Measurements from ENCODE around the gene LPCAT3. TPM values are rescaled to one million over a fixed set of nuclear protein-coding genes. Genes with fewer than 3 reads are reported as not detected.

Gene LPCAT3
- total RNA-seq, 4 donors from 2014 or later = 27.5 to 46.3 (median 32.7) TPM

DNA sequence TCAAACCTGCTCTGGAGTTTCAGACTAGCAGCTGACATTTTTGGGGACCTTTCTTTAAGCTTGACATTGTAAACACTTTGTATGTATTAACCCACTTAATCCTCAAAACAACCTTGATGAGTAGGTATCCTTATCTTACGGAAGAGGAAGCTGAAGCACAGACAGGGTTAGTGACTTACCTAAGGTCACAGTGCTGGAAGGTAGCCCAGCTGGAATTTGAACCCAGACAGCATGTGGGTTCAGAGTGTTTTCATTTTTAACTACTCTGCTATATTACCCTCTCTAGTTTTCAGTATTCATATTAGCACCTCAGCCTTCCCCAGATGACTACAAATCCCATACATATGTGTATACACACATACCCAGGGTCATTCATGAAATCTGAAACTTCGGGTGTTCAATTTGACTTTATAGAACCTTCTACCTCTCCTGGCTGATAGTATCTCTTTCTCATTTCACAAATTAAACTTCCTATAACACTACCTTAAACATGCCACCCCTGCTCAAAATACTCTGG lies 13.9 kb downstream of the LPCAT3 start:
- DNase-seq = no peak
- peaks cover 0 to 22% (median 0%) of the 10 kb centered on the region in 3 donors for H3K36me3 ChIP-seq
- no peak overlapping the region for H3K4me3 ChIP-seq
- H3K4me1 ChIP-seq = peaks cover 0 to 14% (median 5%) of the 10 kb centered on the region in 3 donors
- intact Hi-C loops (cut with DNase I) = no loop called here
- 87 to 97% methylated on average over 2 of the region's 2 CpGs for WGBS, 2 donors
- TF ChIP-seq, protein P1, sequence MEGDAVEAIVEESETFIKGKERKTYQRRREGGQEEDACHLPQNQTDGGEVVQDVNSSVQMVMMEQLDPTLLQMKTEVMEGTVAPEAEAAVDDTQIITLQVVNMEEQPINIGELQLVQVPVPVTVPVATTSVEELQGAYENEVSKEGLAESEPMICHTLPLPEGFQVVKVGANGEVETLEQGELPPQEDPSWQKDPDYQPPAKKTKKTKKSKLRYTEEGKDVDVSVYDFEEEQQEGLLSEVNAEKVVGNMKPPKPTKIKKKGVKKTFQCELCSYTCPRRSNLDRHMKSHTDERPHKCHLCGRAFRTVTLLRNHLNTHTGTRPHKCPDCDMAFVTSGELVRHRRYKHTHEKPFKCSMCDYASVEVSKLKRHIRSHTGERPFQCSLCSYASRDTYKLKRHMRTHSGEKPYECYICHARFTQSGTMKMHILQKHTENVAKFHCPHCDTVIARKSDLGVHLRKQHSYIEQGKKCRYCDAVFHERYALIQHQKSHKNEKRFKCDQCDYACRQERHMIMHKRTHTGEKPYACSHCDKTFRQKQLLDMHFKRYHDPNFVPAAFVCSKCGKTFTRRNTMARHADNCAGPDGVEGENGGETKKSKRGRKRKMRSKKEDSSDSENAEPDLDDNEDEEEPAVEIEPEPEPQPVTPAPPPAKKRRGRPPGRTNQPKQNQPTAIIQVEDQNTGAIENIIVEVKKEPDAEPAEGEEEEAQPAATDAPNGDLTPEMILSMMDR (IDR thresholded peaks at IDR 0.05) = no peak
- TF ChIP-seq POLR2A (IDR thresholded peaks at IDR 0.05) = no peak
- no peaks in the 10 kb centered on the region for H3K27me3 ChIP-seq
- H3K27ac ChIP-seq = no peak overlapping the region
- H3K9me3 ChIP-seq = no peaks in the 10 kb centered on the region

DNA sequence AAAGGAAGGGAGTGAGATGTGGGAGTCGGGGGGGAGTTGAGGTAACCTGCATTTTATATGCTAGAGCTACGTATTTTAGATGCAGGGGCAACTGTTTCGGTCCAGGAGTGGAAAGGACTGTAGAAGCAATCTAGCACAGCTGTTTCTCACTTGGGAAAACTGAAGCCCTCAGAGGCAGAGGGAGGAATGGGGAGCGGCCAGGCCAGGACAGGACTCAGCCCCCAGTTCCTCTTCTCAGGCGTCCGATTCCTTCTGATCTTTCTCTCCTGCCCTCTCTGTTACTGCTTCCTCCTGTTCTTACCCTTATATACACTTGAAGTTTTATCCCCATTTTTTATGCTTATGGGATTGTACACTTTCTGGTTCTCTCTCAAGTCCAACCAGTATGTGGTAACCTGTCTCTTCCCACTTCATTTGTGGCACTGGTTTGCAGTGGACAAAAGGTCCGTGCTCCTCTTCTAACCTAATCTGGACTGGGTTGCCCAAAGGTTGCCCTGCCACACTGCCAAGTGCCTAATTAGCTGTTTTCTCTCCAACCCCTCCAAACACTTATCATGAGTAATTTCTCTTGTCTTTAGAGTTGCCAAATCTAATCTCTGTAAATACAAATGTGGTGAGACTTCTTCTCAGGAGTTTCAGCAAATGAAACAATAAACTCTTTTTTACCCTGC lies 16.2 kb downstream of the LPCAT3 start:
- H3K27ac ChIP-seq = no peak overlapping the region
- H3K27me3 ChIP-seq = no peaks in the 10 kb centered on the region
- H3K4me1 ChIP-seq = peaks cover 3 to 25% (median 8%) of the 10 kb centered on the region in 3 donors
- DNase-seq = no peak
- intact Hi-C loops (cut with DNase I) = no loop called here
- H3K9me3 ChIP-seq = no peaks in the 10 kb centered on the region
- H3K4me3 ChIP-seq = no peak overlapping the region
- no peak for TF ChIP-seq POLR2A (IDR thresholded peaks at IDR 0.05)
- TF ChIP-seq, protein P1 (IDR thresholded peaks at IDR 0.05) = no peak
- peaks cover 0 to 22% (median 0%) of the 10 kb centered on the region in 3 donors for H3K36me3 ChIP-seq
- 88 to 92% methylated on average over 7 of the region's 7 CpGs for WGBS, 2 donors

- peak overlapping the region; percentile 5 to 50 (median 32) for H3K27ac ChIP-seq
- no peak for TF ChIP-seq POLR2A (IDR thresholded peaks at IDR 0.05)
- TF ChIP-seq, protein P1 (IDR thresholded peaks at IDR 0.05) = no peak
Measured at GRCh38 chr12:6998715-6999451, 19.4 kb downstream of the LPCAT3 start.

GRCh38 chr12:6996040-6996441 lies 22.2 kb downstream of the LPCAT3 start:
- 40 to 54% methylated on average over 2 of the region's 2 CpGs for WGBS, 2 donors
- Histone ChIP-seq H3K27ac (no peak overlapping the region), H3K9me3 (no peaks in the 10 kb centered on the region), H3K36me3 (peaks cover 0 to 52% (median 0%) of the 10 kb centered on the region in 3 donors), H3K4me1 (peaks cover 3 to 31% (median 8%) of the 10 kb centered on the region in 3 donors), H3K4me3 (no peak overlapping the region), H3K27me3 (no peaks in the 10 kb centered on the region)
- no peak for TF ChIP-seq POLR2A (IDR thresholded peaks at IDR 0.05)
- TF ChIP-seq, protein P1 (IDR thresholded peaks at IDR 0.05) = no peak
- intact Hi-C loops (cut with DNase I) = no loop called here
- DNase-seq = no peak

More at GRCh38 chr12:6998715-6999451, 19.4 kb downstream of the LPCAT3 start:
- H3K9me3 ChIP-seq = no peaks in the 10 kb centered on the region
- H3K27me3 ChIP-seq = no peaks in the 10 kb centered on the region
- H3K4me1 ChIP-seq = peaks cover 3 to 31% (median 8%) of the 10 kb centered on the region in 3 donors
- H3K36me3 ChIP-seq = peaks cover 0 to 32% (median 0%) of the 10 kb centered on the region in 3 donors
- DNase-seq = no peak
- no peak overlapping the region for H3K4me3 ChIP-seq
- intact Hi-C loops (cut with DNase I) = no loop called here
